NCI-H1048 (cell line): ENCODE data around the gene TBC1D21.
"Not testable (repeated sequence)": the region's sequence is repeated elsewhere in the genome, so short reads cannot be mapped to it uniquely, and the experiment has no call there.

Source experiments
- DNase-seq: peaks from one replicate; lab custom pipeline; 2025; lab: John Stamatoyannopoulos, UW

TBC1D21 gene

DNA sequence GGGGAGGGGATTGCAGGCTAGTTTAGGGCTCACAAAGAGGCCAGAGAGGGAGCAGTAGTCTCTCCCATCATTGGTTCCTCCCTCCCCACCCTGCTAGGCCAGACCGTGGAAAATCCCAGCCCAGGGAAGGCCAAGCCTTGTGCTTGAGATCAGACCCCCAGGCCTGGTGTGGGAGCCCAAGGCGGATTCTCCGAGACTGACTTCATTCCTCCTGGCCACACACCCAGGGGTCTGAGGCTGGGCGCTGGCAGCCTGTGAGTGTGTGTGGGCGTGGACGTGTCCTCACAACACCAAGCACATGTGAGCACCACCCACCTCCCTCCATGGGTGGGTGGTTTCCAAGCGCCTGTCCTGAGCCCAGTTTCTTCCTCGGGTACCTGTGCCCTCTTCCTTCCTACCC, 57.0 kb downstream of the TBC1D21 start:
- no peak for DNase-seq

DNA sequence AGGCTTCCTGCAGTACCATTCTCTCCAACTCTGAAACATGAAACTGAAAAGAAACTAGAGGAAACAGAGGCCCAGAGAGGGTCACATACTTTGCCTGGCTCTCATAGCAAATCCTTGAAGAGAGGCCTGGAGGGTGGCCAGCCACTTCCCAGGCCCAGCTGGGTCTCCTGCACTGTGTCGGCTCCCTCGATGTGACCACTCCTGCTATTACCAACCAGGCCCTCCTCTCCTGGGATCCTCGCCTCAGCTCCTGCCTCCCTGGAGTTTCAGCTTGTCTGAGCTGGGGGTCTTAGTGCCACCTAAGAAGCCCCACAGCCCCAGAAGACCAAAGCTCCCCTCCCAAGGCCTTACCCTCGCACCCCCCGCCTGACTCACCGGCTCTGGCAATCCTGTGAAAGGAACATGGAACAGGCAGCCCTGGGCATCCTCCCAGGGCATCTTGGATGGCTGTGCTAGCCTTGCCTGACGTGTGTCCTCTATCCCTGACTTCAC, 57.5 kb downstream of the TBC1D21 start:
- DNase-seq = no peak

DNA sequence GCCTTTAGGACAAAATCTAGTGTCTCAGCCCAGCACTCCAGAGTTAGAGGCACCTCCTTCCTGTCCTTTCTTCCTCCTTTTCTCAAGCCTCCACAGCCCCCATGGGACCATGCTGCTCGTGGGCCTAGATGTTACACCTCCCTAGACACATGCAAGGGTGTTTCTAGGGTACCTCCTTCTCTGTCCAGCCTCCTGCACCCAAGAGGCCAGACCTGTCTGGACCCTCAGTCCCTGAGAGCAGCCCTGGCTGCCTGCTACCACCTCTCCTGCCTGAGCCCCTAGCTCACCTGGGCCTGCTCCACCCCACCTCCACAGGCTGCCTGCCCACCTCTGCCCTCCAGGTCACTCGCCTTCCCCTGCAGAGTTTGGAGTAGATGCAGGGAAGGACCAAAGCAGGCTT, 58.1 kb downstream of the TBC1D21 start:
- DNase-seq = no peak

DNA sequence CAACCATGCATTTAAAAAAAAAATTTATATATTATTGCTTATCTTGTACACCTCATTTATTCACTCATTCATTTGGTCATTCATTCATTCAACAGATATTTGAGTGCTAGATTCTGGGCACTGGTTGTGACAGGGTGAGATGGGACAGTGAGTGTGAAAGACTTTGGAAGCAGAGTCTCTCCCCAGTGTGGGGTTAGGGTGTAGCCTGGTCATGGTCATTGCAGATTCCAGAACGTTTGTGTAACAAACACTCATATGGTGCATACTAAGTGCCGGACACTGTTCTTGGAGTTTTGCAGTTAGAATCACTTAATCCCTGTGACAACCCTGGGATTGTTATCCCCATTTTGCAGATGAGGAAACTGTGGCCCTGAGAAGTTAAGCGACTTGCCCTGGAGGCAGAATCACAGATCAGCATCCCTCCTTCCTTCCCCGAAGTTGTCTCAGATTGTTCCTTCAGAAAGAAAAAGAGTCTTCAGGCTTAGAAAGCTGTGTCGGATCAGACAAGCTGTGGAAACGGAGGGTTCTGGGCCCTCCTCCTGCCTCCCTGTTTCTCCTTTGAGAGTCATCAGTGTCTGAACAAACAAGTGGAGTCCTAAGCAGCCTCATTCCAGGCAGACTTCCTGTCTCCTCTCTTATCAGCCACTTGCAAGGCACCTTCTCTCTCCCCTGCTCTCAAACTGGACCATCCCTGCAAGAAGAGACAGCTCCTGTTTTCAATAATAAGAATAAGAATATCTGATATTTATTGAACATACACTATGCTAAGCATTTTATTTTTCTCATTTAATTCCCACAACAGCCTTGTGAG, 59.2 kb downstream of the TBC1D21 start:
- DNase-seq = no peak

DNA sequence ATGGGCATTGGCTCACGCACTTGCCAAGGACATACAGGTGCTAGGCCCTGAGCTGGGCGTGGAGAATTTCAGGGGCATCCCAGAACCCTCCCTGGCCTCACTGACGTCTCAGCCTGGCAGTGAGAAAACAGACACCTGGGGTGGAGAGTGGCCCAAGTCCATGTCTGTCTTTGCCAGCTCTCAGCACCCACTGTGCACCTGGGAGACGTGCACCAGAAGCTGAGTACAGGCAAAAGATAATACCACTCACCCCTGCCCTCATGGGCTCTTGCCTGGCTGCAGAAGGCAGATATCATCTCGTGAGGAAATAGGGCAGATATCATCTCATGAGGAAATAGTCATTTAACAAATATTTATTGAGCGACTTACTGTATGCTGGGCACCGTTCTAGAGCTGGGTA, 60.9 kb downstream of the TBC1D21 start:
- no peak for DNase-seq

DNA sequence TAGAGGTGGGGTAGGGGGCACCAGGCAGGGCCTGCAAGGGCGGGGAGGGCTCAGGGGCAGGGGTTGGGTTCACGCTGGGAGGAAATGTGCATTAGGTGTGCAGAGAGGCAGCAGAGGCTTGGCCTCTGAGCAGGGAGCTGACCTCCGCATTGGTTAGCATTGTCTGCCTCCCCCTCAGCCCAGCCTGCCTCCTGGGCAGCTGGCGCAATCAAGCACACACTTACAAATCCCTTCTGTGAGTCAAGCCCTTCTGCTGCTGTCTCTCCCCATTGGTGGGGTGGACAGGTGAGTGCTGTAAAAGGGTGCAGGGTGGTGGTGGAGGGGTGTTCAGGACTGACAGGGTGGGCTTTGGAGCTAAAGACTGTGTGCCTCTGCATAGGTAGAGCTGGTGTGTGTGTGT, 62.2 kb downstream of the TBC1D21 start:
- DNase-seq = no peak

DNA sequence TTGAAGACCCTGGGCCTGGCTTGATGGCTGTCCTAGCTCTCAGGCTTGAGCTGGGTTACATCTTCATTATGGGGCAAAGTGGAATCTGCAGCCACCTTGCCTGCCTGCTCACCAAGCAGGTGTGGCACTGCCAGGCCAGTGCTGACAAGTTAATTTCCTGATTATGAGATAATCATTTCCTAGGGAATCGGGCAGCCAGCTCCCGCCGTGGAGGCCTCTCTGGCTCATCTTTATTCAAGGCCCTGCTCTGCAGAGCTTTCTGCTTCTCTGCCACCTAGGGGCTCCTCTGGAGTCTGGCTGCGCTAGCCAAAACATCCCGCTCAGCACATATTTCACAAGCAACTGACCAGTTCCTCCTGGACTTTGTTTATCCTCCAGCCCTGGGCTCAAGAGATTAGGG, 62.8 kb downstream of the TBC1D21 start:
- DNase-seq = no peak

DNA sequence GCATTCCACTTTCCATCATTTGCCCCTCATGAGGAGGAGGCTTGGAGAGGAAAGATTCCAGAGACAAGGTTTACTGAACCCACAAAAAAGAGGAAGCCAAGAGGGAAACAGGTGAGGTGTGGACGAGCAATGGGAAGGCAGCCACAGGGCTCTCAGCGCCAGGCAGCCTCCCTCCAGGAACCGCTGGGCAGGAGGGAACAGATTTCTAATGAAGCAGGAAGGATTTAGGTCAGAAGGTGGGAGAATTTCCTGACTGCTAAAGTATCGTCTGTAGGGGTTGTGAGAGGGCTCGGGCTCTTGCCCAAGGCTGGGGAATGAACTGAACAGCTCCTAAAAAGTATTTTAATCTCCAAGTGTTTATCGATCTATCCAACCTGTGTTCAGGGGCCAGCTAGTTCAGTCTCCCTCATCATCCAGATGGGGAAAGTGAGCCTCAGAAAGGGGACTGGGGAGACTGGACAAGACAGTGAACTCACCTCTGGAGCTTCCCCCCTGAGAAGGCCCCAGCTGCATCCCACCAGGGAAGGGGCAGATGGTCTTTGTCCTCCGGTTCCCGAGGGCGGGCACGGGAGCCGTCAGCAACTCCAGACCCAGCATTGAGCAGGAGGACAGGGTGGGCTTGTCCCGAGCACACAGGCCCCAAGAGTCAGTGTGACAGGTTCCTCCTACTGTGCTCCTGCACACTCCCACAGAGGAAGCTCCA, 63.4 kb downstream of the TBC1D21 start:
- no peak for DNase-seq

DNA sequence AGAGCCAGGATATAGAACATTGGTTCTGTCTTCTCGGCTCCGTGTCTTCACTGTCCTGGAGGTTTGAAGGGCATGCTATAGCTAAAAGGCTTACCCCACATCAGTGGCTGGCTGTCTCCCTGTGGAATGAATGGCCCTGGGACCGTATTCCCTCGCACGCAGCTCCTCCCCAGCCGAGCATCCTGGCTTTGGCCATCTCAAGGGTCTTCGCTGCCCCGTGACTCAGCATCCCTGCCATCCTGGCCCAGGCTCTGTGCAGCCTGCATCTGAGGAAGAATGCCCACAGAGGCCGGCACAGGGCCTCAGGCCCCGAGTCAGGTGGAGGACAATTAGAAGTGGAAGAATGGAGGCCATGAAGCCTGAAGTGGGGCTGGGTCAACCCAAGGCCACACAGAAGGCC, 63.9 kb downstream of the TBC1D21 start:
- DNase-seq = no peak

DNA sequence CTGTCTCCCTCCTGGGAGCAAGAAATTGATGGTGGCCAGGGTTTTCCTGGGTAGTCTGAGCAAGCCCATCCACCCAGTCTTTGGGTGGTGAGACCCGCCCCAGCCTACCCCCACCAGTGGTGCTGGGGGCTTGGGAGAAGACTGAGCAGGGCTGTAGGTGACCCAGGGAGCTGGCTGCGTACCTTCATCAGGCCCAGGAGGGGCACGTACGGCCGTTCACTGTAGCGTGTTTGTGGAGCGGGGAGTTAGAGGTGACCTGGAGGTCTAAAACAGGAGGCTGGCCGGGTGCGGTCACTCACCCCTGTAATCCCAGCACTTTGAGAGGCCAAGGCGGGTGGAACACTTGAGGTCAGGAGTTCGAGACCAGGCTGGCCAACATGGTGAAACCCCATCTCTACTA, 64.4 kb downstream of the TBC1D21 start:
- no peak for DNase-seq

DNA sequence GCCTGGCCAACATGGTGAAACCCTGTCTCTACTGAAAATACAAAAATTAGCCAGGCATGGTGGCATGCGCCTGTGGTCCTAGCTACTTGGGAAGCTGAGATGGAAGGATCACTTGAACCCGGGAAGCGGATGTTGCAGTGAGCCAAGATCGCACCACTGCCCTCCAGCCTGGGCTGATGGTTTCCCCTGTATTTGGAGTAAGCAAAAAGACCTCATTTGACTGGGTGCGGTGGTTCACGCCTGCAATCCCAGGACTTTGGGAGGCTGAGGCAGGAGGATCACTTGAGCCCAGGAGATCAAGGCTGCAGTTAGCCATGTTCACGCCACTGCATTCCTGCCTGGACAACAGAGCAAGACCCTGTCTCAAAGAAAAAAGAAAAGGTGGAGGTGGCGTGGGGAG, 65.2 kb downstream of the TBC1D21 start:
- not testable (repeated sequence) for DNase-seq
